Psoas muscle (tissue), 8 donors: Measurements from ENCODE around the gene SLU7. TPM values are rescaled to one million over a fixed set of nuclear protein-coding genes. Genes with fewer than 3 reads are reported as not detected.

Experiments
- ATAC-seq, 4 donors: fragments of 200-7000 bp; cut with Tn5 transposase; one replicate each; pipeline ENCODE4 v1.9.1; 2020; ENCODE audit warnings: moderate library complexity in 3 of 4, mild to moderate bottlenecking in 2 of 4
- DNase-seq, 2 donors: peaks; one replicate each; pipeline ENCODE4 v3.0.0-alpha.2; 2020
- H3K27ac ChIP-seq: fragments of 200-600 bp; one replicate; pipeline ENCODE4 v1.8.0; 2022
- H3K27me3 ChIP-seq, 3 donors: fragments of 200-600 bp in 1 of 3; one replicate each; pipeline versions ENCODE4 v1.6.1 to v1.8.0; 2013 to 2022; ENCODE audit warnings: low read length in 2 of 3, mild to moderate bottlenecking in 2 of 3, moderate library complexity in 1 of 3; ENCODE audit not compliant: insufficient read depth in 3 of 3
- H3K36me3 ChIP-seq, 2 donors: fragments of 200-600 bp in 1 of 2; one replicate each; pipeline versions ENCODE4 v1.6.1 to v1.8.0; 2013 to 2022; ENCODE audit warnings: low read depth in 1 of 2, mild to moderate bottlenecking in 1 of 2, moderate library complexity in 1 of 2; ENCODE audit not compliant: insufficient read depth in 1 of 2
- H3K4me1 ChIP-seq: fragments of 200-600 bp; one replicate; pipeline ENCODE4 v1.8.0; 2022
- H3K4me3 ChIP-seq: fragments of 200-600 bp; one replicate; pipeline ENCODE4 v1.8.0; 2022; ENCODE audit warnings: mild to moderate bottlenecking
- H3K9me3 ChIP-seq: fragments of 200-600 bp; one replicate; pipeline ENCODE4 v1.8.0; 2022
- CTCF ChIP-seq: fragments of 200-600 bp; IDR thresholded peaks from one replicate; pipeline ENCODE4 v1.8.0; 2022; ENCODE audit warnings: antibody characterized with exemption
- WGBS, 3 donors: extraction: QIAGEN DNeasy Blood & Tissue Kit; methylation state at CpG; one replicate each; pipeline versions ENCODE4 v1.1.6 to v1.1.7; 2013; 5-methylcytosine and 5-hydroxymethylcytosine counted together
- intact Hi-C, 2 donors: fragments of 100-400 bp; cut with DNase I; formaldehyde crosslinking; loops; one replicate each; pipeline versions ENCODE4 v1.11.0 to v1.14.2; 2022
- polyA plus RNA-seq, 3 donors: library from polyadenylated mRNA; stranded (reverse); fragments of 200-250 nt; gene quantifications; one replicate each; pipeline ENCODE4 v1.2.3, GENCODE V29; 2013
- total RNA-seq, 4 donors: library from RNA; stranded (reverse); fragmentation: NEBNext Ultra II Directional in 2 of 4; extraction: Animal tissue kit (Norgen Biotek cat#: 25700) in 2 of 4; gene quantifications; one replicate each; pipeline versions ENCODE4 v1.2.1 to v1.2.4, GENCODE V29; 2021 to 2023
- donor health status: healthy with polysubstance abuse.
- donor health status: DM: no; HTN: no; CAD: no; lungs with moderate emphysema.
- donor health status: Bipolar disorder and iron deficiency.
- donor health status: healthy.
- donor health status: DM: yes; HTN: yes; CAD: no.
- donor health status: DM: no; HTN: no; CAD: no.
- donor health status: DM: no; HTN: no; CAD: no.
- donor health status: DM: yes; HTN: yes; CAD: no.

SLU7 gene
- total and polyA plus RNA-seq, 7 donors, result 18.3 to 76.0 (median 55.8) TPM

DNA sequence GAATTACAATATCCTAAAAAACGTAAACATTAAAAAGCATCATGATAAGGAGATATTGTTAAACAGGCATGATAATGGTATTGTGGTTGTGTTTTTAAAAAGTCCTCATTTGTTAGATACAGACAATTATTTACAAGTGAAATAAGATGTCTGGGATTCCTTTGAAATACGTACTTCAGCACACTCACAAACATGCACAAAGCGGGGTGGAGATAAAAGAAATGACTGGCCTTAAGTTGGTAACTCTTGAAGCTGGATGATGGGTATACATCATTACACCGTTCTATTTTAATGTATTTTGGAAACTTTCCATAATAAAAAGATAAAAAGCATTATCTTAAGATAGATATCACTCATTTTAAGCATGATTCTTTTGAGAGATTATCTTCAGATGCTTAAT, 20.1 kb downstream of the SLU7 start:
- intact Hi-C loops, result loop anchor here in 1 of 2 donors (10.0 kb wide), 1 partner anchor 374 kb away; no protein-coding TSS in a partner anchor
- H3K27ac ChIP-seq, result no peak overlapping the region
- ATAC-seq (no peak), DNase-seq (no peak)
- no peaks in the 10 kb centered on the region for H3K27me3 ChIP-seq
- peaks cover 1 to 28% of the 10 kb centered on the region in 2 donors for H3K36me3 ChIP-seq
- no peaks in the 10 kb centered on the region for H3K9me3 ChIP-seq
- WGBS, 3 donors, result 39 to 49% (median 39%) methylated on average over 4 of the region's 4 CpGs
- peak overlapping the region; percentile 86 for H3K4me3 ChIP-seq
- H3K4me1 ChIP-seq, result peaks cover 24% of the 10 kb centered on the region
- no peak for TF ChIP-seq CTCF

DNA sequence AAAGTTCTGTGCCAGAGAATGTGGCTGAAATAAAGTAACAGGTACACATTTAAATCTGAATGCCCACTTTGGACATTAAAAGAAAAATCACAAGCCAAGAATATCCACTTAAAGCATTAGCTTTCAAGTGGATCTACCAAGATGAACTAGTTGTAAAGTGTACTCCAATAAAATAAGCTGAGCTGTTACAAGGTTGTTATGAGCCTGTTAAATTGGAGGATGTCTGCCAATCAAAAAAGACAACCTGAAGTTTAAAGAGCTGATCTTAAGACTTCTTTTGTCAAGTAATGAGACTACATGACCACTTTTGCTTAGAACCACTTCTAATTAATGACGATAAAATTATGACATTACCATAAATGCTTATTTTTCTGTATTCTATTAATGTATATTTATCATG, 21.4 kb downstream of the SLU7 start:
- intact Hi-C loops, result loop anchor here in 1 of 2 donors (10.0 kb wide), 1 partner anchor 373 kb away; no protein-coding TSS in a partner anchor
- TF ChIP-seq CTCF, result no peak
- peaks cover 0 to 16% of the 10 kb centered on the region in 2 donors for H3K36me3 ChIP-seq
- H3K4me1 ChIP-seq, result peaks cover 24% of the 10 kb centered on the region
- no peak overlapping the region for H3K4me3 ChIP-seq
- no peaks in the 10 kb centered on the region for H3K9me3 ChIP-seq
- 97 to 100% (median 97%) methylated on average over 1 of the region's 1 CpG for WGBS, 3 donors
- no peaks in the 10 kb centered on the region for H3K27me3 ChIP-seq
- H3K27ac ChIP-seq, result no peak overlapping the region
- no peak for DNase-seq
- ATAC-seq, result no peak

DNA sequence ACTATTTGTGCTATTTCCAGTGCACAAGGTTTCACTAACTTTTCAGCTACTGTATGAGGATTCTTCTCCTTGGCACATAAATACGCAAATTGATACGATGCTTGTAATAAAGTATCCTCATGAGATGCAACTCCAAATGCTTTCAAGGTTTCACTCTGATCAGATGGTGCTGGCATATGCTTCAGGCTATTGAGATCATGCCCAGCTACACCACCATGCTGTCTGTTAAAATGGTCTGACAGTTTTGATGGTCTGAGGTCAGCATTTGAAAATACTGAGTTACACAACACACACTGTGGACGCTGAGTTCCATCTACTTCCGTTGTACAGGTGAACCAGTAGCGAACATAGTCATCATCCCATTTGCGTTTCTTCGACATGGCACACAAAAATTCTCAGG, 23.8 kb downstream of the SLU7 start:
- no peaks in the 10 kb centered on the region for H3K9me3 ChIP-seq
- TF ChIP-seq CTCF, result no peak
- no peak for DNase-seq
- 69 to 85% (median 70%) methylated on average over 7 of the region's 7 CpGs for WGBS, 3 donors
- peaks cover 24% of the 10 kb centered on the region for H3K4me1 ChIP-seq
- no peaks in the 10 kb centered on the region for H3K27me3 ChIP-seq
- H3K4me3 ChIP-seq, result no peak overlapping the region
- no peak for ATAC-seq
- H3K27ac ChIP-seq, result no peak overlapping the region
- intact Hi-C loops, result loop anchor here in 1 of 2 donors (10.0 kb wide), 1 partner anchor 370 kb away; no protein-coding TSS in a partner anchor
- H3K36me3 ChIP-seq, result peaks cover 0 to 4% of the 10 kb centered on the region in 2 donors

GRCh38 chr5:160390787-160391696, 27.8 kb downstream of the SLU7 start:
- no peak overlapping the region for H3K4me3 ChIP-seq
- H3K36me3 ChIP-seq, result peaks cover 0 to 4% of the 10 kb centered on the region in 2 donors
- peak; percentile 49 for TF ChIP-seq CTCF
- H3K27ac ChIP-seq, result no peak overlapping the region
- DNase-seq (no peak), ATAC-seq (peak in 1 of 4 donors; percentile 60)
- no peaks in the 10 kb centered on the region for H3K4me1 ChIP-seq
- no peaks in the 10 kb centered on the region for H3K27me3 ChIP-seq
- 70 to 79% (median 76%) methylated on average over 8 of the region's 8 CpGs for WGBS, 3 donors
- intact Hi-C loops, result loop anchor here (2.0 to 10.0 kb wide), 3 partner anchors 190 to 366 kb away; no protein-coding TSS in a partner anchor
- H3K9me3 ChIP-seq, result peaks cover 11% of the 10 kb centered on the region
